RWPE2 (cell line): ENCODE data around the gene UBE2E1.

ENCODE experiments used
- ATAC-seq: fragments of 200-7000 bp; cut with Tn5 transposase; 3 replicates; pipeline ENCODE4 v1.9.1; 2021; ENCODE audit warnings: low read depth
- DNase-seq: peaks from one replicate; pipeline ENCODE4 v3.0.0-alpha.2; 2020; ENCODE audit warnings: low spot score
- H3K27ac ChIP-seq: fragments of 450-650 bp; 2 replicates; pipeline ENCODE4 v1.5.1; 2017; ENCODE audit warnings: mild to moderate bottlenecking; ENCODE audit not compliant: poor library complexity, severe bottlenecking
- H3K27me3 ChIP-seq: fragments of 250-450 bp; sonication (Bioruptor Pico); 2 replicates; pipeline ENCODE4 v1.5.1; 2021; ENCODE audit warnings: mild to moderate bottlenecking, moderate library complexity; ENCODE audit not compliant: insufficient read depth, poor library complexity, severe bottlenecking
- H3K36me3 ChIP-seq: fragments of 250-450 bp; sonication (Bioruptor Pico); 2 replicates; pipeline ENCODE4 v1.5.1; 2020; ENCODE audit warnings: low read depth, mild to moderate bottlenecking, moderate library complexity
- H3K4me1 ChIP-seq: fragments of 250-450 bp; sonication (Bioruptor Pico); 2 replicates; pipeline ENCODE4 v1.5.1; 2021; ENCODE audit warnings: mild to moderate bottlenecking, moderate library complexity; ENCODE audit not compliant: insufficient read depth, poor library complexity, severe bottlenecking
- H3K4me3 ChIP-seq: fragments of 250-450 bp; sonication (Bioruptor Pico); 2 replicates; pipeline ENCODE4 v1.5.1; 2021; ENCODE audit warnings: mild to moderate bottlenecking, moderate library complexity; ENCODE audit not compliant: severe bottlenecking
- H3K9me3 ChIP-seq: fragments of 250-450 bp; sonication (Bioruptor Pico); 2 replicates; pipeline ENCODE4 v1.5.1; 2021; ENCODE audit warnings: mild to moderate bottlenecking, moderate library complexity; ENCODE audit not compliant: severe bottlenecking
- CTCF ChIP-seq: fragments of 450-650 bp; IDR thresholded peaks from one replicate; pipeline ENCODE4 v1.5.1; 2017; ENCODE audit warnings: mild to moderate bottlenecking, moderate library complexity; ENCODE audit not compliant: poor library complexity, severe bottlenecking

The UBE2E1 gene

GRCh38 chr3:23805633-23806533 lies at the start of gene UBE2E1:
Gene UBE2E1 (plus strand): TSS chr3:23805955. CDS start chr3:23807270, 1,315 bp downstream.
- peaks cover 18% of the 10 kb centered on the region for H3K4me1 ChIP-seq
- H3K27ac ChIP-seq, result peak within 1 kb of the TSS; percentile 73
- DNase-seq (peak; percentile 67), ATAC-seq (peak; percentile 70)
- H3K9me3 ChIP-seq, result no peaks in the 10 kb centered on the region
- no peak for TF ChIP-seq CTCF
- H3K4me3 ChIP-seq, result peak within 1 kb of the TSS; percentile 79
- no peaks in the 10 kb centered on the region for H3K27me3 ChIP-seq
- peaks cover 10% of the 10 kb centered on the region for H3K36me3 ChIP-seq

GRCh38 chr3:23756206-23756840 lies 49.4 kb upstream of the UBE2E1 start:
- Histone ChIP-seq H3K27me3 (no peaks in the 10 kb centered on the region), H3K36me3 (no peaks in the 10 kb centered on the region), H3K4me1 (no peaks in the 10 kb centered on the region), H3K9me3 (no peaks in the 10 kb centered on the region), H3K4me3 (no peak overlapping the region), H3K27ac (no peak overlapping the region)
- no peak for TF ChIP-seq CTCF
- no peak for ATAC-seq
- DNase-seq, result no peak

GRCh38 chr3:23758253-23758838 lies 47.4 kb upstream of the UBE2E1 start:
- Histone ChIP-seq H3K36me3 (no peaks in the 10 kb centered on the region), H3K4me3 (no peak overlapping the region), H3K27ac (no peak overlapping the region), H3K4me1 (no peaks in the 10 kb centered on the region), H3K27me3 (no peaks in the 10 kb centered on the region), H3K9me3 (no peaks in the 10 kb centered on the region)
- ATAC-seq, result no peak
- no peak for DNase-seq
- TF ChIP-seq CTCF, result no peak

- TF ChIP-seq CTCF, result peak; percentile 43
- no peaks in the 10 kb centered on the region for H3K4me1 ChIP-seq
- DNase-seq, result no peak
- no peaks in the 10 kb centered on the region for H3K27me3 ChIP-seq
- H3K36me3 ChIP-seq, result no peaks in the 10 kb centered on the region
- no peaks in the 10 kb centered on the region for H3K9me3 ChIP-seq
- no peak overlapping the region for H3K27ac ChIP-seq
- peak; percentile 49; the same call in 1 of the 3 replicates for ATAC-seq
- H3K4me3 ChIP-seq, result no peak overlapping the region
Observed at GRCh38 chr3:23760325-23760724, 45.4 kb upstream of the UBE2E1 start.
